Measurements from ENCODE around the gene C4orf50.

The C4orf50 gene

DNA sequence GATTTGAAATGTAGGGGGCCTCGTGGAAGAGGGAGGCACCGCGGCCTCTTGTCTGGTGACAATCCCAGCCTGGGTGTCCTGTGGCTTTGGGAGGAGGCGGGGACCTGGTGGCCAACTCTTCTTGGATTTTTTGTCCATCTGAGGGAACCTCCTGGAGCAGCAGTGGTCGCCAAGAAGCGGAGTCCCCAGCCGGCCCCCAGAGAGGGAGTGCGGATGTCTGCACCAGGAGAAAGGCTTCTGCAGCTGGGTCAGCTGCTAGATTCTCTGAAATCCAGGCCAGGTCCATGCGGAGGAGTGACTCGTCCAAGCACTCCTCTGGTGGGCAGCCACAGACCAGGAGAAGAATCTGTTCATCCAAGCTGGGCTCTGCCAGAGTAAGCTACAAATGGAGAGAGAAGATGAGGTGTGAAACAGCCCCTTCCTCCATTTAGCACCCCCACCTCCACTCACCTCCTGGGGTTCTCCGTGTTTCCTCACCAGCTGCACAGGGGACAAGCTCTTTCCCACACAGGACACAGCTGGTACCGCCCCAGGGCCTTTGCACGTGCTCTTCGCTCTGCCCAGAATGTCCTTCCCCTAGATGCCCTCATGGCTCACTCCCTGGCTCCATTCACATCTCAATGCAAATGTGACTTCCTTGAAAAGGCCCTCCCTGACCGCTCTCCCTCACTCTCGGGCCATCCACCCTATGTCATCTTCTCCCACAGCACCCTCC, 27.6 kb downstream of the C4orf50 start:
- DNase-seq, result no peak

DNA sequence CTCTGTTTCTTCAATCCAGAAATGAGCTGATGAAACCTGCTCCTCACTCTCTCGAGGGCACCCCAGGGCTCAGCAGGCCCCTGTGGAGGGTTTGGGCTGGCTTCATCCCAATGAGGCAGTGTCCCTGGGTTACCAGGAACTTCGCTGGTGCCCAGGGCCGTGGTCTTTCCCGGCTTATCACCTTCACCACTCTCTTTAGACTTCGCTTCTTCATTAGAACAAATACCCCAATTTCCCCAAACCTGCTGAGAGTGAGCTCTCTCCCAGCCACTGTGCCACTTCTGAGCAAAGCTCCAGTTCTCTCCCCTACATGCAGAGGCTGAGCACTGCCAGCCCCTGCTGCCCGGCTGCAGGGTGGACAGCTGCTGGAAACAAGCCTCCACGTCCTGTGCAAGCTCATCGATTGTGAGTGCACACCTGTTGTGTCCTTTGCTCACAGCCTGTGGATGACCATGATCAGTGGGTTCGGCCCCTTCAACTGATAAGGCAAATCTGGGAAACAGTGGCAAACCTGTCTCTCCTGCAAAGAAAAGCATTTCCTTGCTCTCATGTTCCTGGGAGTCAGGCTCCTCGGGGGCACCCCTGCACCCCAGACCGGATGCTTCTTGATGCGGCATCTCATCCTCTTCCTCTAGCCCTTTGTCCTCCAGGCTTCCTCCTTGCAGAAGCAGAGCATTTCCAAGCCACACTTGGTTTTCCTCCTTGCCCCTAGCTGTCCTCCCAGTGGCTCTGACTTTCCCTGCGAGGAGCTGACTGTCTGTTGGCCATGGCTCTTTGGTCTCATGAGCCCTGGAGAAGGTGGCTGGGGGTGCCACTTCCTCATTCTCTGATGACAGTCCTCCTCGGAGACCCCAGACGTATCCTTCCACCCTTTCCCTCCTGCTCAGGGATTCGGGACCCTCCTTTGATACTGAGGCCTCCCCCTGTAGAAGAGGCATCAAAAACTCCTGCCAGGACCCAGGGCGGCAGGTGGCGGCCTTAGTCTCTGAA, 28.7 kb downstream of the C4orf50 start:
- no peak for DNase-seq

DNA sequence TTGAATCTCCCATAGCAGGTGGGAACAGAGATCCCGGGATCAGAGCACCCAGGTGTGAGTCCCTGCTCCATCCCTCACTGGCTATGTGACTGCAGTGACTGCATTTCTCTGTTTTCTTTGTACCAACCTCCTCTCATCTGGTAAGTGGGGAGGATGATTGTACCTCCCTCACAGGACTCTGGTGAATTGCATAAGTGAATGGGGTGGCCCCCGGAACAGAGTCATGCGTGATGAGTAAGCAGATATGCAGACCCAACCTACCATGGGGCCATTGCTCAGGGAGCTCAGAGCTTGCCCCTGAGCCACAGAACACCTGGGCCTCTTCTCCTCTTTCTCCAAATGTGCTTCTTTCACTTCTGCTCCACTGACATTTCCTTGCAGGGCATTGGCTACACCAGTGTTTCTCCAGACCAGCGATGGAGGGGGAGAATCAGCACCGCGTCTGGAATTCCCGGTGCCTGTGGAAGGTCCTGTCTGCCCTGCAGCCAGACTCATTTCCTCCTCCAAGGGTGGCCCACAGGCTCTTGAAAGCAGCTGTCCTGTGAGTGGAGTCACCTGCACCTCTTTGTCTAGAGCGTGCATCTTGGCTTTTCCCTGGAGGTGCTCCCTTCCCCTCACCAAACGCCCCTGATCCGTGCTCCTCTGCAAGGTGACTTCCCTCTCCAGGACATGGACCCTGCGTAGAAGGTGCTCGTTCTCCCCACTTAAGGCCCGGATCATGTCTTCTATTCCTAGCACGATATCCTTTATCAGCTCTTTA, 30.0 kb downstream of the C4orf50 start:
- DNase-seq, result no peak

DNA sequence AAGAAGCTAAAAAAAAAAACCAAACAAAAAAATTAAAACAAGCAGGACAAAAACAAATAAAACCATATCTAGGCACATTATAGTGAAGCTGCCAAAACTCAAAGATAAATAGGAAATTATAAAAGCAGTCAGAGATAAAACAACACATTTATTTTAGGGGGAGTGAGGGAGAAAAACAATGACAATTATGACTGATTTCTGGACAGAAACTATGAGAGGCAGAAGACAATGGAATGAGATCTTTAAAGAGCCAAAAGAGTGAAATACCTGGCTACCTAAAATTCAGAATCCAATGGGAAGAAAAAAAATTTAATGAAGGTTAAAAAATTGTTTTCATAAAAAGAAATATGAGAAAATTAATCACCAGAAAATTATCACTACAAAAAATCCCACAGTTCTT, 33.4 kb downstream of the C4orf50 start:
- DNase-seq, result no peak

DNA sequence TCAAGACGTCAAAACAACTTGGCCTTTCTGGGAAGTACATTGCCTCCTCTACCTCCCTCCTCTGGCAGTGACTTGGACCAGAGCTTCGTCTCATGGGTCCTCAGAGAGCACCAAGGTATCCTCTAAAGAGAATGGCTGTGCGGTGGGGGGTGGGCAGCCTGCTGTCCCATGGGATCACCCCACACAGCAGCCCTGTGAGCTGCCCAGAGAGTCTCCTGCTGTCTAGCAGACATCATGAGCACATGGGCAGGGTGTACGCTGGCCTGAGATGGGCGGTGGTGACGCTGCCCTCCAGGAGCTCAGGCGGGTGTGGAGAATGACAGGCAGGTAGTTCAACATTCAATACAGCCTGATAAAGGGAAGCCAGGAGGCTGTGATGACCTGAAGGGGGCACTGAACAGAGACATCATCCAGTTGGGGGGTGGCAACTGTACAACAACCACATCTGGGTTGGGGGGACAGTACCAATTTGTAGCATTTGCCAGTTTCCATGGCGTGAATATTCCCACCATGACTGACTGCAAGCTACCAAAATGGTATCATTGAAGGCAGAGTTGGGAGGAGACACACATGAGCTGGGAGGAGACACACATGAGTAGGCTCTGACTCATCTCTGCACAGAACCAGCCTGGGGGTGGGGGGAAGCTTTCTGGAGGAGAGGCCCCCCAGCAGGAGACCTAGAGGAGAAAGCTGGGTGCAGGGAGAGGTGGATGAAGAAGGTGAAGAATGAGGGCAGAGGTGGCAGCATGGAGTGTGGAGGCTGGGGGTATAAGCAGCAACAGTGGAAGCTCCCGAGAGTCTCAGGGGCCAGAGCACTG, 35.9 kb downstream of the C4orf50 start:
- DNase-seq, result no peak

DNA sequence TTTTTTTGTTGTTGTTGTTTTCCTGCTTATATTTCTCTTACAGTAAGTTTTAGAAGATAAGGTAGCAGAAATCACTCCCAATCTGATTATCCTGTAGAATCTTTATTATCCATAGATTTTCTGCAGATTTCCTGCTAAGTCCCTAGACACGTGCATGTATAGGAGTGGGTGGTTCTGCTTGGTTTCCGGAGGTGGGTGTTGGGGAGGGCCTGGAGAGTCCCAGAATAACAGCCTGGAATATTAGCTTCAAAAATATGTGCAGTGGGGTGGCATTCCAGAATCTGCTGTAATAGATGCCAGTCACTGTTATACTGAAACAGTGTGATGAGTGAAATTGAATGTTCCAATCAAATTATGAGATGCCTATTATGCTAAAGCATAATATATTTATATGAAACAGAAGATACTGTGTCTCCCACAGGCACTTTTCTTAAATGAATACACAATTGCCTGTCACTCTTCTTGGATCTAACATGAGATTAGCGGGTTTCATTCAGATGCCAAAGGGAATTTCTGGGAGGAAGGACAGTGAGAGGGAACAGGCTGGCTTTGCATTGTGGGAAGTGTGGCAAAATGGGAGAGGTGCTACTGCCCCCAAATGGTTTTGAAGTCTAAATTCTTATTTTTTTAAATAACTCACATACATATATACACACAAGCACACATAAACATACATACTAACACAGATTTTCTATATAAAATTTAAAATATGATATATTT, 37.6 kb downstream of the C4orf50 start:
- DNase-seq, result no peak

DNA sequence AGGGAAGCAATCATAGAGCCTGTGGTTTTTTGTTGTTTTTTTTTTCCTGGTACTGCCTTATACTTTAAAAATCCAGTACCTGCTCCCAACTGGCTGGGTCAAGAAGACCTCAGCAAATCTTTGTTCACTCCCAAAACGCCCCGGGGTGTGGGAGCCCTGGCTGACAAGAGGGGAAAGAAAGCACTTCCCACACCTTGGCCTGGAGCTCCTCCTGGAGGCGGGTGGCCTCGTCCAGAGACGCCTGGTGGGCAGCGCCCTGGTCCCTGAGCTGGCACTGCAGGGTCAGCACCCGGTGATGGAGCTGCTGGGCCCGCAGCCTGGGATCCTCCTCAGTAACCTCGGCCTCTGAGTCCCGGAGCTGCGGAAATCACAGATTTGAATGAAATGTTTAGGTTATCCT, 38.2 kb downstream of the C4orf50 start:
- DNase-seq, result peak; percentile 33

DNA sequence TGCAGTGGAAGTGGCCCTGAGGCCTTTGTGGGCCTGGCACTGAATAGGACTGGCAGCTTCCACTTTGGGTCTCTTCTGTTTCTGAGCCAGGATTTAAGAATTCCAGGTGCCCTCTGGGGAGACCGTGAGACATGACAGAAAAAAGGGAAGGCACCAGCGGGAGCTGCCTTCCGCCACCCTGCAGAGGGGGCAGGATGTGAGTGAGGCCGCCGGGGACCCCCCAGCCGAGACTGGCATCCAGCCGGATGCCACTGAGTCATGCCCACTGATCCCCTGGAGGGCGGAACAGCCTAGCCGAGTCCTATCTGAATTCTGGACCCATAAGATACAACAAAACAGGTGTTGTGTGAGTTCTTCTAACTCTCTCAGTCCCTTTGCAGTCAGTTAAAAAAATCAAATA, 41.3 kb downstream of the C4orf50 start:
- no peak for DNase-seq

DNA sequence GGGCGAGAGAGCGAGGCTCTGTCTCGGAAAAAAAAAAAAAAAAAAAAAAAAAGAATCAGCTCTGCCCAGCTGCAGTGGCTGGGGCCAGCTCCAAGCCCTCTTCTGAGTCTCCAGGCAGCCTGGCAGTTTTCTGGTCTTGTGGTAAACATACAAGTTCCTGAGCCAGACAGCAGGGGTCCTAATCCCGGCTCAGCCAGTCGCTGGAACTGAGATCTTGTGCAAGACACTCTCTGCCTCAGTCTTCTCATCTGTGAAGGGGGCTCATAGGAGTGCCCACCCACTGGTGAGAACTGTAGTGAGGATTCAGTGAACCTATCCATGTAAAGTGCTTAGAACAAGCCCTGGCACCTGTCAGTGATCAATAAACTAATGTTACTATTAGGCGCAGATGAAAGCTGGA, 41.8 kb downstream of the C4orf50 start:
- no peak for DNase-seq

DNA sequence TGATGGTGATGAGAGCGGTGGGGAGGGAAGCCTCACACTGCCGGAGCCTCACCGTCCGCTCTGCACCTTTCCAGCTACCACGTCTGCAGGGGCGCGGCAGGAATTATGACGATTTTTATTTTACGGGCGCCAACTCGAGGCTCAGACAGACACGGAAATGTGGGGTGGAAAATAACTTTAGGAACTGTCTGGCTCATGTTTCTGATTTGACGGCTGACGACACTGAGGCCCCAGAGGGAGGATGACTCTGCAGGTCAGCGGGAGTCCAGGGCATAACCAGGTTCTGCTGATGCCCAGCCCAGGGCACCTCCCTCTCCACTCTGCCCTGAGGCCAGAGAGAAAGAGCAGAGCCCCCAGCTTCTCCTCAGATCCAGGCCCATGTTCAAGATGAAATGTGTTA, 43.9 kb downstream of the C4orf50 start:
- DNase-seq, result no peak

DNA sequence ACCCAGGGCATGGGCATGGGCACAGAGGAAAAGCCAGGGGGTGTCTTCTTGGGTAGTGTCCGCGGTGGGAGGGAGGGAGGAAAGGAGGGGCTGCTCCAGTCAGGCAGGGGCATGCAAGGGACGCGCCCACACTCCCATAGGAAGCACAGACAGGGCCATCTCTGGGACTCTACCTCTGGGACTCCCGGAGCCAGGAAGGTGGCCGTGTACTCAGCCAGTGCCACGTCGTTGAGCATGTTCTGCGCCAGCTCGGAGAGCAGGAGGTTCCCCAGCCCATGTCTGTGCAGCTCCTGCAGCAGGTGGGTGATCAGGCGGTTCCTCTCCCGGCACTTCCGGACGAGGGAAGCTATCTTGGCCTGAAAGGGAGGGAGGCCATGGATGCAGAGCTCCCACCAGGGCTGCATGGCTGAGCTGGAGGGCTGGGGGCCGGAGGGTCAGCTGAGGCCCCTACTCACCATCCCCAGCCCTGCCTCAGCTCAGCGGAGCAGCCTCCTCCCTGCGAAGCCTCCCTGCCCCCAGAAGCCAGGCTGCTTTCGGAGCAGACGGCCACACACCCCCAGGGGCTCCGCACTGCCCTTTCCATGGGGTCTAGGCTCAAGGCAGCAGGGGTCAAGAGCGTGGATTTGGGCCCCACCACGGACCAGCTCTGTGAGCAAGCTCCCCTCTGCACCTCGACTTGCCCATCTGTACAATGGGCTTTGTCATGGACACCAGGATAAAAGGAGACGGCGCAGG, 44.6 kb downstream of the C4orf50 start:
- no peak for DNase-seq

DNA sequence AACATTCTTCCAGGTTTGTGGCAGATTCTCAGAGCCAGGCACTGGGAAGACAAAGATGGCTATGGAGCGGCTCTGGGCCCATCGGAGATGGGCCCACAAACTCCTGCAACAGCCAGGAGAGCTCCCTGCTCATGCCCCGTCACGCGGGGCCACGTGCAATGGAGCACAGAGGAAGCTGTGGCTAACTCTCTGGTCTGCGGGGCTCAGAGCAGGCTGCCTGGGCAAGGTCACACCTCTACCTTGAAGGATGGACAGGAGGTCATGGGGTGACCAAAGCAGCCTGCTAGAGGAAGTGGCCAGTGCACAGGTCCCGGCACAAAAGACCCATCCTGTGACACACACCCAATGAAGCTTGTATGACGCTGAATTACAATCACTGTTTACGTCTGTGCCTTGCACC, 45.2 kb downstream of the C4orf50 start:
- no peak for DNase-seq

DNA sequence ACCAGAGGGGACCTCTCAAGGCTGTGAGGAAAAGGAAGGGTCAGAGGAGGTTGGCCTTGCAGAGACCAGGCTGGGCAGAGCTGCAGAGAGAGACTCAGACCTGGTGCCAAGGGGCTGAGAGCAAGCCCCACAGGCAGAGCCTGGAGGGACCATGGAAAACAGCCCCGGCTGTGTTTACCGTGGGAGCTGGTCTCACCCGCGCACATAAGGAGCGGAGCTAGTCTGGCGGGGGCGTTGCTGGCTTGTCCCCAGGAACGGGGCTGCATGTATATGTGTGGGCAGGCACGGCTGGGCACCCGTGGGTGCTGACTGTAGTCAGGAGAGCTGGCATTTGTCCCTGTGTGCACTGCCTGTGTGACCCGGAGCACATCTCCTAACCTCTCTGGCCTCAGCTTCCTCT, 45.7 kb downstream of the C4orf50 start:
- DNase-seq, result no peak

DNA sequence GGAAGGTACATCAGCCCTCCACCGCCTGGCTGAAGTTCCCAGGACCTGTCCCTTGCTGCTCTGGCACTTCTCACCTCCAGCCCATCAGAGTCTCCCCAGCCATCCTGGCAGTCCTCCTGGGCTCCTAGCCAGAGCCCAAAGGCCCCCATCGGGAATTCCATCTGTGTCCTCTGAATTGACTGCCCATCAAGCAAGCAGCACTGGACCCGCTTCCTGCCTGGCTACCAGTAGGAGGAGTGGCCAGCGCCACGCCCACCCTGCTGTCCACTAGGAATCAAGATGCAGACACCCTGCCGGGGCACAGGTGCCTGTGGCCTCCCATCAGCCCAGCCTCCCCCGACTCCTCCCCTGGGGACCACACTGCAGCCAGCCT, 47.2 kb downstream of the C4orf50 start:
- DNase-seq, result no peak

DNA sequence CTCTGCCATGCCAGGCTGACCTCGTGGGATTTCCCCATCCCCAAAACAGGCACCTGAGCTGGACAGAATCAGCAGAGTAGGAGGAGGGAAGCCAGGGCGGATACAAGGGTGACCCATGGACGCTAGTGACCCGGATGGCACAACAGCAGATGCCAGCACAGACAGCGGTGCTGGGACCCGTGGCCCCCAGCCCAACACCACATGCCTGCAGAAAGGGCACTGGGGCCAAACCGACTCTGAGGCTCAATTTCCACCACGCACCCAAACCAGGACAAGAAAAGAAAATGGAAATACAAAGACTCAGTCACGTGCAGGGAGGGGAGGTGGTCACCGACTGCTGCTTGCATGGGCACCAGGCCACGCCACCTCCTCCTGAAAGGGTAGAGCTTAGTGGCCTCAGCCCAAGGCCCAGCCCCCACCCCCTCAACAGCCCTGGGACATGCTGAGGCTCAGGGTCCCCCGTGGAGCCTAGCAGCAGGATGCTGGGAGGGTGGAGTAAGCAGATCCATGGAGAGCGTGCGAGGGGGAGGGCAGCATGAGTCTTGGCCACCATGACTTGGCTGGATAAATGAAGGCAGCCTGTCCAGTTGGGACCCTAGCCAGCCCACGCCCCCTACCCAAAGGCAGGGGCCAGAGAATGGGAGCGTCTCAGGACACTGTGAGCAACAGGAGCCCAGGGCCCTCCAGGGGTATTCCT, 47.7 kb downstream of the C4orf50 start:
- DNase-seq, result no peak

DNA sequence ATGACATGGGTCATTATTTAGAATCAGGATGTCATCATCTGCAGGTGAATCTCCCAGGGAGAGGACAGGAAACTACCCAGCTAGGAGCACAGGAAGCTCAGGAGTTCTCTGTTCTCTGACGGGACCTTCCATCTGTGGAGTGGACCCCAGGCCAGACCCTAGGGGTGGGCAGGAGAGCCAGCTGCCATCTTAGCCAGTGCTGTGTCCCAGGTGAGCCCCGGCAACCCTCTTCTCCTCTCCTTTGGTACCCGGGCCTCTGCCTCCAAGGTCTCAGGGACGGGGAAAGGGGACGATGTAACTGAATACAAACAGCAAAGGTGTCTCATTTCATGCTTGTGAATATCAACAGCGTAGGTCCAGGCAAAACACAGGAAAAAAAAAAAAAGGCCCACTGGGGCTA, 48.5 kb downstream of the C4orf50 start:
- no peak for DNase-seq

DNA sequence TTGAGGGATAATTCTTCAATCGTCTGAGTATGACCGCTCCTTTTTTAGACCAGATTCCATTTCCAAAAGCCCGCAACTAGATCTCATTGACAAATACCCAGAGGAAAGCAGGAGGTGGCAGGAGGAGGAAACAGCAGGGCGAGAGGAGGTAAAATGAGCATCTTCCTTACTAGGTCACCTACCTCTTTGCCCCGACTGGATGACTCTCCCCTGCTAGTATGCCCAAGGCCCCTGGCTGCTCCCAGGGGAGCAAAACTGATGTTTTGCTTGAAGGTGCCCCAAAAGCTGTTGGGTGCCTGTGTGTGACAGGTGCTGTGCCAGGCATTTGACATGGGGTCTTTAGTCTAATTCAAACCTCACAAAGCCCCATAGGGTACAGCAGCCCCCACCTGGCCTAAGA, 48.9 kb downstream of the C4orf50 start:
- no peak for DNase-seq

DNA sequence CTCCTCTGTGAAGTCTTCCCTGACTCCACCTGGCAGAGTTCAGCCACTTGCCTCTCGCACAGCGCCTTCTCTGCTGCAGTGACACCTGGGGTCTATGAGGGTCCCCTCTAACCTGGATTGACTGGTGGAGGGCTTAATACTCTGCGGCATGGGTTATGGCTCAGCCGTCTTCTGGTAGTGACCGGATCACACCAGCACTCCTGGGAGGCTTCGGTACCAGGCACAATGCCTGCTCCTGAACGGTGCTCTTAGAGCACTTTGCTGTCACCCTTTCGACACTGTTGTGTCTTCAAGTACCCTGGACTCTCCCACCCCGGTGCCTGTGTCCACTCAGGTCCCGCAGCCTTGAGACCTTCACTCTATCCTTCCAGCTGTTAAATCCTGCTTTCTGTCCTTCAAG, 50.0 kb downstream of the C4orf50 start:
- DNase-seq, result no peak

DNA sequence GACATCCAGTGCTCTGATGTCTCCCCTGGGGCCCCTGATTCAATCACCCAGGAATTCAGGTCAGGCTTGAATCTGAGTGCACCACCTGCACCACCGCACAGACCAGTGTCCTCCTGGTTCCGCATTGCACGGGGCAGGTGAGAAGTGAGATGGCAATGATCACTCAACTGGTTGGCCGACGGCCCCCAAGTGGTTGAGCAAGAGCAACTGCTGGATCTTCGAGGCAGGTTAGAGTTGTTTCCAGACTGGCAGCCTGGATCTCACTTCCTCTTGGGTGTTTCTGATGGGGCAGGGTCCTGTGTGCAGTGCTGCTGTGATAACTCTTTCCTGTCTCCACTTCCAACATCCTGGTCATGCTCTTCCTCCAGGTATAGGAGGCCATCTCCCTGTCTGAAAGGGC, 50.4 kb downstream of the C4orf50 start:
- no peak for DNase-seq

DNA sequence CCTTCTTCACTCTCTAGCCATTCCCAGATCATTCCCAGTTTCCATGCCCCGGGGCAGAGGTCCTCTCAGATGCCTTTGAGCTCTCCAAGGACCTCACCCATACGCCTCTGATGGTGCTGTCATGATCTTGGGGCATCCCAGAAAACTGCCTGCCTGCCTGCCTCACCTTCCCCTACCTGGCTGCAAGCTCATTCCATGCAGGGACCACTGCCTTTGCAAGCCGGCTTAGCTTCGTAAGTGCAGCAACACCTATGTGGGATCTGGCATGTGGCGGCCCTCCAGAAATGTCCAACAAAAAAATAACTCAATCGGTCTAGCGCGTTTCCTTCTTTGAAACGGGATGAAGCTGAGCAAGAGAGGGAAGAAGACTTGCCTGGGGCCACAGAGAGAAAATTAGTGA, 53.0 kb downstream of the C4orf50 start:
- DNase-seq, result no peak

DNA sequence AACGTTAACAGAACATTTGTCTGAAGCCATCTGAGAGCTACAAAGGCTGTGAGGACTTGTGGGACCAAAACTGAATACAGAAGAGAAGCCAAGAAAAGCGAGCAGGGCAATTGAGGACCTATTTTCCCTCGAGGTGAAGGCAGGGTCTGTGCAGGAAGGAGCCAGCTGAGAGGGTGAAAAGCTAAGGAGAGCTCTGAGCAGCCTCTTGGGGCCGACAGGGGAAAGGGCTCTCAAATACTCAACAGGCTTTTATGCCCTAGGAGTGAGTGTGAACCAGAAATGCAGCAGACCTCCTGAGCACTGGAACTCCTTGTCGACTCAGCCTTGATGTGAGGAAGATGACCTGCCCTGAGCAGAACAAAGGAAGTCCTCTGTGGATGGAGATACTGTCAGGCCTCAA, 54.2 kb downstream of the C4orf50 start:
- DNase-seq, result no peak

Data from NCI-H774 (cell line).